Measurements from ENCODE around the gene QARS1.

DNA sequence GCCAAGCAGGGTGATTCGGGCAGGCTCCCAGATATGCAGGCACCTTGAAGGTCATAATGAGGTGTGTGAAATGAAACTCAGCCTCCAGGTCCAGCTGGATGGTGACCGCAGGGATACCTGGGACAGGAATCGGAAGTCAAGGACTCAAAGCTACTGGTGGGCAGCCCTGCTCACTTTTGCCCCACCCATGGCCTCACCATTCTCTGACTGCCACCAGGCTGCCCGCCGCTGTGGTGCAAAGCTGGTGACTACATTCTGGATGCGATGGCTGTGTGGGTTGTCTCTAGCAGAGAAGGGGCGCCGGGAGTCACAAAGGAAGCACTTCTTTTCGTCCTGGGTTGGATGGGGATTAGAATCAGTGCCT is 27.5 kb upstream of the QARS1 start:
- no peak for TF ChIP-seq YY1 (IDR thresholded peaks at IDR 0.05; ENCODE audit: insufficient read depth, insufficient read length)
- no peak for TF ChIP-seq ZNF274 (IDR thresholded peaks at IDR 0.05; ENCODE audit: low read depth, low read length)
